Erythroblast (primary cell): ENCODE measurements around the gene PRSS3.

ENCODE experiments used
- GATA1 ChIP-seq: IDR thresholded peaks from 2 replicates; pipeline ENCODE4 v1.6.1; 2011; ENCODE audit warnings: low read depth, mild to moderate bottlenecking, control low read depth, low read length, moderate library complexity
- POLR2A ChIP-seq: IDR thresholded peaks from 2 replicates; pipeline ENCODE4 v1.6.1; 2011; ENCODE audit warnings: mild to moderate bottlenecking, low read length

DNA sequence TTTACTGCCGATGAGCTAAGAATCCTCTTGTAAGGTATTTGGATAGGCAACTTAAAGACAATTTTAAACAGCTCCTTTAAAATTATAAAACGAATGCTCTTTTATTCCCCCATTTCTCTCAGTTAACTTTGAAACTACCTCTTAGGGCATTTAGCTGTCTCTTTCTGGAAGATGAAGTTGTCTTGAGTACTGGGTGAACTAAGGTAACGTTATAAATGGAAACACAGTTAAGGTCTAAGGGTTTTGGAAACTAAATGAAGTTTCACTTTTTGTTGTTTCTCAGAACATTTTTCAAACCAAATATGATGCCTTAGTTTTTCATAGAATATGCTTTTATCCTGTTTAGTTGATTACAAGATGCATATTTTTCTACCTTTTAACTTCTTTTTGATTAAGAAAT, 28.4 kb downstream of the PRSS3 start:
- TF ChIP-seq POLR2A (no peak), GATA1 (no peak)
